Retinal pigment epithelial cell (primary cell): Measurements from ENCODE around the gene OR5AC2.

Source experiments
- DNase-seq: peaks from one replicate; pipeline ENCODE4 v3.0.0-alpha.2; 2010; ENCODE audit warnings: low read depth
- H3K4me3 ChIP-seq: 2 replicates; pipeline ENCODE4 v1.5.1; 2011; ENCODE audit warnings: mild to moderate bottlenecking, low read length, control low read depth, moderate library complexity
- TF ChIP-seq, protein P1 (sequence below): conservative IDR thresholded peaks from 2 replicates; pipeline ENCODE4 v1.5.1; 2011; ENCODE audit warnings: low read depth, low read length, control low read depth, inconsistent platforms

OR5AC2 gene

DNA sequence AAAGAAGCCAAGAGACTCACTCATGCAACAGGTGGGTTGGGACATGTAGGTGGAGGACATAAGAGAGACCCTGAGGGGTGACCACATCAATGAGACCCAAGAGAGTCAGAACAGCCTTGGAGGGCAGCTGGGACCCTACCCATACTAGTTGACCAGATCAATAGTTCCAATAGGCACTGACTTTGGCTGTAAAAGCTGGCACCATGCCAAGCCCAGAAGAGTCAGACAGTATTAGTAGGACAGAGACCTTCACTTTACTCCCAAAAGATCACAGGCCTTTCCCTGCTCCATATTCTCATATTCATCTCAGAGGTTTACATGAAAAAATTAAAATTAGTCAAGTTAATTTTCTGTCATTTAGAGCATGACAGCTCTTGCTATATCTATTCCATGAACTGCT, 30.9 kb upstream of the OR5AC2 start:
- no peak for DNase-seq
- TF ChIP-seq, protein P1, sequence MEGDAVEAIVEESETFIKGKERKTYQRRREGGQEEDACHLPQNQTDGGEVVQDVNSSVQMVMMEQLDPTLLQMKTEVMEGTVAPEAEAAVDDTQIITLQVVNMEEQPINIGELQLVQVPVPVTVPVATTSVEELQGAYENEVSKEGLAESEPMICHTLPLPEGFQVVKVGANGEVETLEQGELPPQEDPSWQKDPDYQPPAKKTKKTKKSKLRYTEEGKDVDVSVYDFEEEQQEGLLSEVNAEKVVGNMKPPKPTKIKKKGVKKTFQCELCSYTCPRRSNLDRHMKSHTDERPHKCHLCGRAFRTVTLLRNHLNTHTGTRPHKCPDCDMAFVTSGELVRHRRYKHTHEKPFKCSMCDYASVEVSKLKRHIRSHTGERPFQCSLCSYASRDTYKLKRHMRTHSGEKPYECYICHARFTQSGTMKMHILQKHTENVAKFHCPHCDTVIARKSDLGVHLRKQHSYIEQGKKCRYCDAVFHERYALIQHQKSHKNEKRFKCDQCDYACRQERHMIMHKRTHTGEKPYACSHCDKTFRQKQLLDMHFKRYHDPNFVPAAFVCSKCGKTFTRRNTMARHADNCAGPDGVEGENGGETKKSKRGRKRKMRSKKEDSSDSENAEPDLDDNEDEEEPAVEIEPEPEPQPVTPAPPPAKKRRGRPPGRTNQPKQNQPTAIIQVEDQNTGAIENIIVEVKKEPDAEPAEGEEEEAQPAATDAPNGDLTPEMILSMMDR: no peak
- H3K4me3 ChIP-seq: no peak overlapping the region

DNA sequence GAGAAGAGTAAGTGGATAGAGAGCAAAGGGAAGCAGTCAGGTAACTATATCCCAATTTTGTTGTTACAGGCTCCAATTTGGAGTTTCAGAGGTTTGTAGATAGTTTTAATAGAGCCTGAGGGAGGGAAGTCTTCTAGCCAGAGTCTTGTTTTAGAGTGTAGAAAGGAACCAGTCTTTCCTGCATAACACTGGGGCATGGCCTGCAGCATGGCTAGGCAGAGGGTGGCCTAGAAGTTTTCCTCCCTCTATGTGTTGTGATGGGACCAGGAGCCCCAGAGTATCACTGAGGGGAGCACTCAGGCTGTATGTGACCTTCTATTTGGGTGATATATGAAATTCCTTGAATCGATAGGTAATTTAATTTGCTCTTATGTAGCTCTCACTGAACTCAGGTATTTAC, 29.3 kb upstream of the OR5AC2 start:
- DNase-seq: no peak
- H3K4me3 ChIP-seq: no peak overlapping the region
- TF ChIP-seq, protein P1: no peak

DNA sequence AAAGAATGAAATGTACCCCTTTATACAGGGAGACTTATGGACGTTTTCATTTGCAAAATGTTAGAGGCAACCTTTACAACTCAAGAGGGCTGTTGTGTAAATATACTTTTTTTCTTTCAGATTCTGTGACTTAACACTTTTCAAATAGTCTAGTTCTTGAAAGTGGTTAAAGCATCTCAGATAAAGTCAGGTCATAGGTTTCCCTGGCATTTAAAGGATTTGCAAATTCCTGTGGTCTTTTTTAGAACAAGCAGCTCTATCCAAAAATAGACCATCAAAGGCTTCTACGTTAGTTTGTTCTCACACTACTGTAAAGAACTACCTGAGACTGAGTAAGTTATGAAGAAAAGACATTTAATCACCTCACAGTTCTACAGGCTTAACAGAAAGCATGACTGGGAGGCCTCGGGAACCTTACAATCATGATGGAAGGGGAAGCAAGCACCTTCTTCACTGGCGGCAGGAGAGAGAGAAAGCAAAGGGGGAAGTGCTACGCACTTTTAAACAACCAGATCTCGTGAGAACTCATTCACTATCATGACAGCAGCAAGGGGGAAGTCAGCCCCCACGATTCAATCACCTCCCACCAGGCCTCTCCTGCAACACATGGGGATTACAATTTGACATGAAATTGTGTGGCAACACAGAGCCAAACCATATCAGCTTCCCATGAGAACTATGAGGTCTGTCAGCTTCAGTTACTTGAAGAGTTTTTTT, 28.6 kb upstream of the OR5AC2 start:
- TF ChIP-seq, protein P1: no peak
- no peak overlapping the region for H3K4me3 ChIP-seq
- DNase-seq: peak; percentile 47

DNA sequence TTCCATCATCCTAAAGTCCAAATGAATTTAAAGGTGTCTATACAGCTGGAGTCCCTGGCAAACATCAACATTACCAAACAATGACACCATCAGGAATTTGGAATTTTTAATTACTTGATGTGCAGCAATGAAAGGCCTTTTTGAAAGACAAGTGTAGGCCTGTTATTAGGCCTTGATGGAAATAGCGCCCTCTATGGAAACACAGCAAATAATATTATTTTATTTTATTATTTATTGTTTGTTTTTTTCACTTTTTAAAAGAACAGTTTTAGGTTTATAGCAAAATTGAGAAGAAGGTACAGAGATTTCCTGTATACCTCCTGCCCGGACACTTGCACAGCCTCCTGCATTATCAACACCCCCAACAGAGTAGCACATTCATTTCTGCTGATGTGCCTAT, 18.1 kb upstream of the OR5AC2 start:
- DNase-seq: no peak
- TF ChIP-seq, protein P1: peak; percentile 43
- H3K4me3 ChIP-seq: no peak overlapping the region

DNA sequence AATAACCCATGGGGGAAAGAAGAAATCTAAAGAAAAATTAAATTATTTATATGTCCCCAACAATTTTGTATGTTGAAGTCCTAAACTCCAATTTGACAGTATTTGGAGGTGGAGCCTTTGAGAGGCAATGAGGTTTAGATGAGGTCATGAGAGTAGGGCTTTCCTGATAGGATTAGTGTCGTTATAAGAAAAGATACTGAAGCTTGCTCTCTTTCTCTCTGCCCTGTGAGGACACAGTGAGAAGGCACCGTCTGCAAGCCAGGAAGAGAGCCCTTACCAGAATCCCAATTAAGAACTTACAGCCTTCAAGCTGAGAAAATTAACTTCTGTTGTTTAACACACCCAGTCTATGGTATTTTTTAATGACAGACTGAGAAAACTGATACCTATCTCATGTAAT, 16.1 kb upstream of the OR5AC2 start:
- H3K4me3 ChIP-seq: no peak overlapping the region
- no peak for DNase-seq
- TF ChIP-seq, protein P1: no peak

DNA sequence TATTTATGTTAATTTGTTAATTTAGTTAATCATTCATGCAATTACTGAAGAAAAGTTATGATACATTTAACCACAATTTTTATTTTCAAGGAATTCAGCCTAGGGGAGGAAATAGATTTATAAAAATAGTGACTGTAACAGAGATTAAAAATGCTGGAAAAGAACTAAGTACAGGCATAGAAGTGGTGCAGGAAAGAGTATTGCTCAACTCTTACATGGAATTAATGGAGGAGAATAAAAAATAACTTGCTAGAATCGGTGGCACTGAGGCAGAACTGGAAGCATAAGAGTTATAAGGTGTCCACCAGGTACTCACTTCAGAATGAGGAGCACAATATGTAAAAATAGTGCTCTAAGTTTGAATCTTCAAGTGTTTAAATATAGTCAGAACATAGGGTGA, 13.5 kb upstream of the OR5AC2 start:
- no peak for DNase-seq
- TF ChIP-seq, protein P1: no peak
- H3K4me3 ChIP-seq: no peak overlapping the region

DNA sequence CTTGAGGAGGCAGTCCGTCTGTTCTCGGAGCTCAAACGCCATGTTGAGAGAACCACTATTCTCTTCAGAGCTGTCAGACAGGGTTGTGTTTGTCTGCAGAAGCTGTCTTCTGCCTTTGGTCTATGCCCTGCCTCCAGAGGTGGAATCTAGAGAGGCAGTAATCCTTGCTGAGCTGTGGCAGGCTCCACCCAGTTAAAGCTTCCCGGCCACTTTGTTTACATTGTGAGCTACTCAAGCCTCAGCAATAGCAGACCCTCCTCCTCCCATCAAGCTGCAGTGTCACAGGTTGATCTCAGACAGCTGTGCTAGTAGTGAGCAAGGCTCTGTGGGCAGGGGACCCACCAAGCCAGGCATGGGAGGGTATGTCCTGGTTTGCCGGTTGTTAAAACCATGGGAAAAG, 8.9 kb downstream of the OR5AC2 start:
- TF ChIP-seq, protein P1: no peak
- no peak overlapping the region for H3K4me3 ChIP-seq
- no peak for DNase-seq
